GM10248 (cell line): ENCODE data around the gene FANCE.
A peak's percentile ranks its signal among the peaks of the same experiment; 100 is the strongest.

Experiments
- CTCF ChIA-PET: fragments of 300-600 bp; sonication (Branson Sonifier 250); formaldehyde crosslinking; extraction: SDS; loops from one replicate; lab custom pipeline; 2021; ENCODE audit warnings: antibody characterized with exemption; lab: Yijun Ruan, JAX
- POLR2A ChIA-PET: fragments of 350-650 bp; sonication (Branson Sonifier 250); formaldehyde crosslinking; extraction: SDS; loops from one replicate; lab custom pipeline; 2020; ENCODE audit warnings: antibody characterized with exemption; lab: Yijun Ruan, JAX
- DNase-seq: peaks from one replicate; pipeline ENCODE4 v3.0.0; 2012; ENCODE audit errors: extremely low spot score
- CTCF ChIP-seq: IDR thresholded peaks from 2 replicates; pipeline ENCODE4 v1.5.1; 2012; ENCODE audit warnings: mild to moderate bottlenecking, low read depth; ENCODE audit errors: extremely low read depth, missing control alignments, control extremely low read depth

FANCE gene

GRCh38 chr6:35410131-35410530, 42.0 kb upstream of the FANCE start:
- DNase-seq = no peak
- POLR2A ChIA-PET = no interaction called here
- CTCF ChIA-PET = no interaction called here
- no peak for TF ChIP-seq CTCF

- TF ChIP-seq CTCF = no peak
- DNase-seq = no peak
- ChIA-PET POLR2A (no interaction called here), CTCF (interaction anchor here (1.6 kb wide), 1 partner anchor 12 kb away, joined by 3 read pairs; no protein-coding TSS in a partner anchor)
Observed at GRCh38 chr6:35411066-35411465, 41.1 kb upstream of the FANCE start.

GRCh38 chr6:35412102-35412501, 40.0 kb upstream of the FANCE start:
- no peak for DNase-seq
- no peak for TF ChIP-seq CTCF
- ChIA-PET CTCF (interaction anchor here (1.3 to 1.6 kb wide), 2 partner anchors 11 to 70 kb away, joined by 3 to 4 read pairs; no protein-coding TSS in a partner anchor), POLR2A (no interaction called here)

- no peak for TF ChIP-seq CTCF
- ChIA-PET CTCF (interaction anchor here (1.1 to 1.7 kb wide), 2 partner anchors 12 to 64 kb away, joined by 3 to 5 read pairs; no protein-coding TSS in a partner anchor), POLR2A (no interaction called here)
- no peak for DNase-seq
Observed at GRCh38 chr6:35413911-35414310, 38.2 kb upstream of the FANCE start.

GRCh38 chr6:35415065-35415891, 36.9 kb upstream of the FANCE start:
- no peak for DNase-seq
- CTCF ChIA-PET = interaction anchor here (0.9 to 2.0 kb wide), 10 partner anchors 9 to 118 kb away, joined by 3 to 8 read pairs (median 4); partner anchors contain the start of gene DEF6
- peak; percentile 34 for TF ChIP-seq CTCF
- POLR2A ChIA-PET = interaction anchor here (1.0 kb wide), 1 partner anchor 13 kb away, joined by 10 read pairs; no protein-coding TSS in a partner anchor

GRCh38 chr6:35417979-35418661, 34.0 kb upstream of the FANCE start:
- CTCF ChIA-PET = interaction anchor here (1.3 to 3.4 kb wide), 4 partner anchors 10 to 122 kb away, joined by 3 to 15 read pairs (median 4); no protein-coding TSS in a partner anchor
- no peak for DNase-seq
- POLR2A ChIA-PET = no interaction called here
- TF ChIP-seq CTCF = no peak
